HFFc6 (cell line): Measurements from ENCODE around the gene SLC39A11. TPM values are rescaled to one million over a fixed set of nuclear protein-coding genes. Genes with fewer than 3 reads are reported as not detected.

Experiments used
- DNase-seq: peaks from one replicate; pipeline ENCODE4 v3.0.0-alpha.2; 2018
- H3K27ac Mint-ChIP-seq: 2 replicates; pipeline ENCODE4 v1.8.0; 2020; ENCODE audit warnings: mild to moderate bottlenecking, mixed read lengths
- H3K27me3 Mint-ChIP-seq: 2 replicates; pipeline ENCODE4 v1.8.0; 2021; ENCODE audit warnings: mild to moderate bottlenecking, moderate library complexity, mixed read lengths; ENCODE audit not compliant: insufficient read depth
- H3K36me3 Mint-ChIP-seq: 2 replicates; pipeline ENCODE4 v1.8.0; 2021; ENCODE audit warnings: low read depth, mixed read lengths
- H3K4me1 Mint-ChIP-seq: 2 replicates; pipeline ENCODE4 v1.8.0; 2020; ENCODE audit warnings: low read depth, mixed read lengths
- H3K4me3 Mint-ChIP-seq: 2 replicates; pipeline ENCODE4 v1.8.0; 2020; ENCODE audit warnings: mild to moderate bottlenecking, moderate library complexity, mixed read lengths
- H3K9me3 Mint-ChIP-seq: 2 replicates; pipeline ENCODE4 v1.8.0; 2020; ENCODE audit warnings: mild to moderate bottlenecking, mixed read lengths
- long read RNA-seq: library from polyadenylated mRNA; unstranded; transcript quantifications from one replicate; pipeline ENCODE4 v2.0.0, GENCODE V29; 2019
- total RNA-seq, 6 experiments: library from RNA; stranded (reverse); fragmentation: NEBNext Ultra II Directional; extraction: Animal tissue kit (Norgen Biotek cat#: 25700); gene quantifications; 2 replicates in 1 of 6; 3 replicates in 5 of 6; pipeline ENCODE4 v1.2.3, GENCODE V29; 2021
- TF ChIP-seq, protein P1 (sequence below): fragments of 200-600 bp; sonication (generic); IDR thresholded peaks from 2 replicates; pipeline ENCODE4 v1.5.0; 2021; ENCODE audit warnings: antibody characterized with exemption, mild to moderate bottlenecking

The SLC39A11 gene, protein sequence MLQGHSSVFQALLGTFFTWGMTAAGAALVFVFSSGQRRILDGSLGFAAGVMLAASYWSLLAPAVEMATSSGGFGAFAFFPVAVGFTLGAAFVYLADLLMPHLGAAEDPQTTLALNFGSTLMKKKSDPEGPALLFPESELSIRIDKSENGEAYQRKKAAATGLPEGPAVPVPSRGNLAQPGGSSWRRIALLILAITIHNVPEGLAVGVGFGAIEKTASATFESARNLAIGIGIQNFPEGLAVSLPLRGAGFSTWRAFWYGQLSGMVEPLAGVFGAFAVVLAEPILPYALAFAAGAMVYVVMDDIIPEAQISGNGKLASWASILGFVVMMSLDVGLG
- total RNA-seq, result 10 to 100 TPM; 29.7 to 40.6 (median 34.9) TPM
- long read RNA-seq, transcript SLC39A11-201 (10 exons, 2,737 nt), result major isoform, 10 of 60 reads
- long read RNA-seq, partial matches to known transcripts, result 0 of 60 reads
- long read RNA-seq, other reads (novel, unspliced or antisense), result 47 of 60 reads

DNA sequence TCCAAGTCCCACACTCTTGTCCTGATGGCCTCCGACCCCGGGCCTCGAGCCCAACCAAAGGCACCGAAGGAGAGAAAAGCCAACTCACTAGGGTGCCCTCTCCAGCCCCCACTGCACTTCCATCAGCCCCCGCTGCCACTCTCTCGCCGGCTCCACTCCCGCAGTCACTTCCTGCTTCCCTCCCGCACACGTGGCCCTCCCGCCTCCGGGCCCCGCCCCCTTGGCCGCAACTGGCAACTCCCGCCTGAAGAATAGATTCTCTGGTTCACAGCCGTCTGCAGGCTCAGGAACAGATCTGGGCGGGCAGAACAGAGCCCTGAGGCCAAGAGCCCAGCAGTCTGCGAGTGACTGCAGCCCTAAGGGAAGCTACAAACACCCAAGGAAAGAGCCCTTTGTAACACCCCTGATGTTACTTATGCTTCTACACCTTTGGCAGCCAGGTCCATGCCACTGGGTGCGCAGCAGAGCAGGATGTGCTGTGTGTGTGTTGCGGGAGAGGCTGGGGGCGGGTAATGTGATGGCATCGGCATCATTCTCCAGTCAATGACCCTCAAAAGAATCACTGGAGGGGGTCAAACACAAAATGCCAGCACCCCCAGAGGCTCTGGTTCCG lies at the start of gene SLC39A11:
Gene SLC39A11, minus strand, starts transcription at position 166 of the 613 bp plus-strand sequence. CDS start 3,924 bp downstream, outside the sequence.
- TF ChIP-seq, protein P1, sequence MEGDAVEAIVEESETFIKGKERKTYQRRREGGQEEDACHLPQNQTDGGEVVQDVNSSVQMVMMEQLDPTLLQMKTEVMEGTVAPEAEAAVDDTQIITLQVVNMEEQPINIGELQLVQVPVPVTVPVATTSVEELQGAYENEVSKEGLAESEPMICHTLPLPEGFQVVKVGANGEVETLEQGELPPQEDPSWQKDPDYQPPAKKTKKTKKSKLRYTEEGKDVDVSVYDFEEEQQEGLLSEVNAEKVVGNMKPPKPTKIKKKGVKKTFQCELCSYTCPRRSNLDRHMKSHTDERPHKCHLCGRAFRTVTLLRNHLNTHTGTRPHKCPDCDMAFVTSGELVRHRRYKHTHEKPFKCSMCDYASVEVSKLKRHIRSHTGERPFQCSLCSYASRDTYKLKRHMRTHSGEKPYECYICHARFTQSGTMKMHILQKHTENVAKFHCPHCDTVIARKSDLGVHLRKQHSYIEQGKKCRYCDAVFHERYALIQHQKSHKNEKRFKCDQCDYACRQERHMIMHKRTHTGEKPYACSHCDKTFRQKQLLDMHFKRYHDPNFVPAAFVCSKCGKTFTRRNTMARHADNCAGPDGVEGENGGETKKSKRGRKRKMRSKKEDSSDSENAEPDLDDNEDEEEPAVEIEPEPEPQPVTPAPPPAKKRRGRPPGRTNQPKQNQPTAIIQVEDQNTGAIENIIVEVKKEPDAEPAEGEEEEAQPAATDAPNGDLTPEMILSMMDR, result no peak
- Mint-ChIP-seq H3K27me3 (peaks cover 5% of the 10 kb centered on the region), H3K9me3 (no peaks in the 10 kb centered on the region), H3K4me1 (peaks cover 26% of the 10 kb centered on the region), H3K27ac (peak within 1 kb of the TSS; percentile 88), H3K36me3 (peaks cover 1% of the 10 kb centered on the region), H3K4me3 (peak within 1 kb of the TSS; percentile 98)
- DNase-seq, result peak; percentile 91

DNA sequence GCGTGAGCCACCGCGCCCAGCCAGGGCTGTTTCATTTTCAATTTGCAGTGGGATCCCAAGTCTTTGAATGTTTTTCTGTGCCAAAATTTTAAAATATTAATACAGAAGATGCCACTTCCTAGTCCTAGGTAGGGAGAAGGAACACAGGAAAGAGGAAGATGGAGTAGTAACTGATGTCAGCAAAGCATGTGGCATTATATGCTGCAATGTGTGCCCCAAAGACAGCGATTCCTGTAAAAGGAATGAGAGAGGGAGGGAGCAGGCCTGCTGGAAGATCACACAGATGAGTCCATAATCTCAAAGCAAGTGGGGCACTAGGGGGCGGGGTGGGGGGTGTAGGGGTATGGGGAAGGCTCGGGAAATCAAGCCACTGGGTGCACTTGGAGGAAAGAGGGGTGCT lies 48.9 kb upstream of the SLC39A11 start:
- H3K4me3 Mint-ChIP-seq, result no peak overlapping the region
- H3K27me3 Mint-ChIP-seq, result peaks cover 9% of the 10 kb centered on the region
- peaks cover 5% of the 10 kb centered on the region; the same call in 1 of the 2 replicates for H3K9me3 Mint-ChIP-seq

DNA sequence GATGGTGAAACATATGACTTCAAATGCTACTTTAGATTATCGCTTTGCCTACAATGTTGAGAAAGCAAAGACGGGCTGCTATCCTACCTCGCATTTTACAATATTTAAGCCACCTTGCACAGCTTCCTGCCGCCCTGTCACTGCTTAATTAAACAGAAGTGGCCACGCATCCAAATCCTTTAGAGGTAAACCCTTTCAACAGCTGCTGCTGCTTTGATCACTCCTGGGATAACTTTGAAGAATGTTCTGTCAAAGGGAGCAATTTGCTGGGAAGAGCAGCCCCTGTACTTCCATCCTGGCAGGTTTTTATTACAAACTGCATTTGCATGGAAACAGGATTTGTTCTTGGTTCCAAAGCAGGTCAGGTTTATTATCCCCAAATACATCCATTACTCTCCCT lies 48.1 kb upstream of the SLC39A11 start:
- Mint-ChIP-seq H3K27me3 (peaks cover 13% of the 10 kb centered on the region), H3K27ac (no peak overlapping the region), H3K36me3 (peaks cover 15% of the 10 kb centered on the region; the same call in 1 of the 2 replicates), H3K4me3 (no peak overlapping the region), H3K9me3 (peaks cover 5% of the 10 kb centered on the region; the same call in 1 of the 2 replicates), H3K4me1 (peaks cover 11% of the 10 kb centered on the region)
- DNase-seq, result no peak
- TF ChIP-seq, protein P1, result no peak

More for the DNA sequence above, 48.9 kb upstream of the SLC39A11 start:
- H3K27ac Mint-ChIP-seq, result no peak overlapping the region
- peaks cover 11% of the 10 kb centered on the region for H3K4me1 Mint-ChIP-seq
- H3K36me3 Mint-ChIP-seq, result peaks cover 15% of the 10 kb centered on the region; the same call in 1 of the 2 replicates
- TF ChIP-seq, protein P1, result no peak
- DNase-seq, result no peak

DNA sequence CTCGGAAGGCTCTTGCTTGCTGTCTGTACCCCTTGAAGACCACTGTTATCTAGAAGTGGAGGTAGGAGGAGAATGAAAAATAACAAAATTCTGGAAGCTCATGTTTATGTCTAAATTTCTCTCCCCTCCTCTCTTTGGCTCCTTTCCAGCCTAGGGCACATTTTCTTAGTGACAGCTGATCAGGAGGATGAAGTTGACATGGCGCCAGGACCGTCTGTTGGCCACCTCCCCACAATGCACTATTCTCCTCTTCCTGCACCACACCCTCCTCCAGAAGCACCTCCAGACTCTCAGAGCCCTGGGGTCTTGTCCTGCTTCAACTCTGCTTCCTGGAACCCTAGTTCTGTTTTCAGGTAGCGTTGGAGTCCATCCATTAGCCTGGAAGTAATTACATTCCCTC lies 46.8 kb upstream of the SLC39A11 start:
- H3K27ac Mint-ChIP-seq, result no peak overlapping the region
- TF ChIP-seq, protein P1, result no peak
- H3K4me3 Mint-ChIP-seq, result no peak overlapping the region
- peaks cover 4% of the 10 kb centered on the region; the same call in 1 of the 2 replicates for H3K9me3 Mint-ChIP-seq
- H3K27me3 Mint-ChIP-seq, result peaks cover 13% of the 10 kb centered on the region
- H3K36me3 Mint-ChIP-seq, result peaks cover 10% of the 10 kb centered on the region; the same call in 1 of the 2 replicates
- DNase-seq, result no peak
- peaks cover 11% of the 10 kb centered on the region for H3K4me1 Mint-ChIP-seq

DNA sequence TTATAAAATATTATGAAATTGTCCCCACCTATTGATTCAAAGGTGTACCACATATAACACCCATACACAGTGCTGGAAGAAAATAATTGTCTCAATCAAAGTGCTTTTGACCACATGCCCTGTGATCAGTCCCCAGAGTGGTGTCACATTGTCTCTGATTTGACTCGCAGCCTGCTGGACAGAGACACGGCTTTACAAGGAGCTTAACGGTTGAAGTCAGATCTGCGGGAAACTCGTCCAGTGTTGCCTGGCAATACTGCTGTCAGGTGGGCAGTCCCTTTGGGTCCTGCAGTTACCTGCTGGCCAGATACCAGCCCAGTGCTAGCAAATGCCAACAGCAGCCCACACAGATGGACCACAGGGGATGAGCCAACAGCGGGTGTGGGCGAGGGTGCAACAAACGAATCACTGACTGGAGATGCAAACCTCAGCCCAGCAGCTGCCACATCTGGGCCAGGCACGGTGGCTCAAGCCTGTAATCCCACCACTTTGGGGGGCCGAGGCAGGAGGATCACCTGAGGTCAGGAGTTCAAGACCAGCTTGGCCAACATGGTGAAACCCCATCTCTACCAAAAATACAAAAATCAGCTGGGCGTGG lies 46.2 kb upstream of the SLC39A11 start:
- Mint-ChIP-seq H3K27ac (no peak overlapping the region), H3K27me3 (peaks cover 13% of the 10 kb centered on the region), H3K4me3 (no peak overlapping the region), H3K36me3 (0 out of 2 replicates have a peak, but pooled peaks cover 6% of the 10 kb centered on the region), H3K9me3 (no peaks in the 10 kb centered on the region), H3K4me1 (peaks cover 11% of the 10 kb centered on the region)
- TF ChIP-seq, protein P1, result no peak
- no peak for DNase-seq
